ENCODE results near the gene EMP2.

Gene EMP2

GRCh38 chr16:10504404-10504885 lies 76.0 kb downstream of the EMP2 start:
- TF ChIP-seq POU2F2 (IDR thresholded peaks at IDR 0.05; ENCODE audit: low read depth, low read length) = no peak
- TF ChIP-seq POLR2A (IDR thresholded peaks at IDR 0.05; ENCODE audit: low read depth, low read length) = no peak
- no peak for TF ChIP-seq PAX5 (IDR thresholded peaks at IDR 0.05; ENCODE audit: insufficient read depth, low read length, severe bottlenecking)
- no peak for TF ChIP-seq SPI1 (IDR thresholded peaks at IDR 0.05; ENCODE audit: low read depth, low read length)
- TF ChIP-seq POLR2AphosphoS5 (IDR thresholded peaks at IDR 0.05; ENCODE audit: low read depth, low read length) = no peak
- no peak for TF ChIP-seq TAF1 (IDR thresholded peaks at IDR 0.05; ENCODE audit: low read depth, low read length)
- no peak for DNase-seq (ENCODE audit: insufficient read length, low spot score)
- FAIRE-seq = no peak

DNA sequence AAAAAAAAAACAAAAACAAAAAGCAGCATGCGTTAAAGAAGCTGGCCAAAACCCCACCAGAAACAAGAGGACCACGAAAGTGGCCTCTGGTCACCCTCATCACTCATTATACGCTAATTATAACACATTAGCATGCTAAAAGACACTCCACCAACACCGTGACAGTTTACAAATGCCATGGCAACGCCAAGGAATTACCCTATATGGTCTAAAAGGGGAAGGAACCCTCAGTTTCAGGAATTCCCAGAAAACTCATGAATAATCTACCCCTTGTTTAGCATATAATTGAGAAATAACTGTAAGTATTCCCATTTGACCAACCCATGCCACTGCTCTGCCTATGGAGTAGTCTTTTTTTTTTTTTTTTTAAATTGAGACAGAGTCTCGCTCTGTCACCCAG lies 77.6 kb downstream of the EMP2 start:
- TF ChIP-seq SPI1 (IDR thresholded peaks at IDR 0.05; ENCODE audit: low read depth, low read length) (no peak), PAX5 (IDR thresholded peaks at IDR 0.05; ENCODE audit: insufficient read depth, low read length, severe bottlenecking) (no peak), POLR2AphosphoS5 (IDR thresholded peaks at IDR 0.05; ENCODE audit: low read depth, low read length) (no peak)
- no peak for DNase-seq (ENCODE audit: insufficient read length, low spot score)
- FAIRE-seq = no peak

DNA sequence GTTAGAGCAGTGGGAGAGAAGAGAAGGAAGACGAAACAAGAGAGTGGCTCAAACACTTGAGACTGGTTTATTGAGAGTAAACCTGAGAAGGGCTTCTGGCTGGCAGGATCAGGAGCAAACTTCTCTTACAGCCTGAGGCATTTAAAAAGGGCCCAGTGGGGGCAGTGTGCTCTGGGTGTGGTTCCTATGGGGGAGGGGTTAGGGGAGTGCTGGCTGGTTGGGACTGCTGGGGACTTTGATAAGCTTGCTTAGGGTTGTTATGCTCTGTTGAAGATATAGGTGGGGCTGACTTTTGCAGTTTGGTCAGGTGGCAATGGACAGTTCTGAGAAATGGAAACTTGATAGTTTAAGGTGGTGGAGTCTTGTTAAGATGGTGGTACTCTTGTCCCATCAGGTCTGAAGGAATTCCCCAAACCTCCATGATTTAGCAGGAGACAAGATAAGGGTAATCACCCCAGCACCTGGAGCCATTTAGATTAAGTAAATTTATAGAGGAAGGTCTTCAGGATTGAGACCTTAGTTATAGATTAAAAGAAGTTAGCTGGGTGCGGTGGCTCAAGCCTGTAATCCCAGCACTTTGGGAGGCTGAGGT lies 79.3 kb downstream of the EMP2 start:
- no peak for FAIRE-seq
- no peak for DNase-seq (ENCODE audit: insufficient read length, low spot score)
- no peak for TF ChIP-seq TAF1 (IDR thresholded peaks at IDR 0.05; ENCODE audit: low read depth, low read length)
- TF ChIP-seq POLR2A (IDR thresholded peaks at IDR 0.05; ENCODE audit: low read depth, low read length) = no peak
- no peak for TF ChIP-seq POLR2AphosphoS5 (IDR thresholded peaks at IDR 0.05; ENCODE audit: low read depth, low read length)
- no peak for TF ChIP-seq POU2F2 (IDR thresholded peaks at IDR 0.05; ENCODE audit: low read depth, low read length)

- DNase-seq (ENCODE audit: insufficient read length, low spot score) = no peak
- no peak for FAIRE-seq
- no peak for TF ChIP-seq PAX5 (IDR thresholded peaks at IDR 0.05; ENCODE audit: insufficient read depth, low read length, severe bottlenecking)
- TF ChIP-seq POLR2A (IDR thresholded peaks at IDR 0.05; ENCODE audit: low read depth, low read length) = no peak
- TF ChIP-seq SPI1 (IDR thresholded peaks at IDR 0.05; ENCODE audit: low read depth, low read length) = no peak
- no peak for TF ChIP-seq POU2F2 (IDR thresholded peaks at IDR 0.05; ENCODE audit: low read depth, low read length)
These were observed 79.8 kb downstream of the EMP2 start for GRCh38 chr16:10500582-10500981.

DNA sequence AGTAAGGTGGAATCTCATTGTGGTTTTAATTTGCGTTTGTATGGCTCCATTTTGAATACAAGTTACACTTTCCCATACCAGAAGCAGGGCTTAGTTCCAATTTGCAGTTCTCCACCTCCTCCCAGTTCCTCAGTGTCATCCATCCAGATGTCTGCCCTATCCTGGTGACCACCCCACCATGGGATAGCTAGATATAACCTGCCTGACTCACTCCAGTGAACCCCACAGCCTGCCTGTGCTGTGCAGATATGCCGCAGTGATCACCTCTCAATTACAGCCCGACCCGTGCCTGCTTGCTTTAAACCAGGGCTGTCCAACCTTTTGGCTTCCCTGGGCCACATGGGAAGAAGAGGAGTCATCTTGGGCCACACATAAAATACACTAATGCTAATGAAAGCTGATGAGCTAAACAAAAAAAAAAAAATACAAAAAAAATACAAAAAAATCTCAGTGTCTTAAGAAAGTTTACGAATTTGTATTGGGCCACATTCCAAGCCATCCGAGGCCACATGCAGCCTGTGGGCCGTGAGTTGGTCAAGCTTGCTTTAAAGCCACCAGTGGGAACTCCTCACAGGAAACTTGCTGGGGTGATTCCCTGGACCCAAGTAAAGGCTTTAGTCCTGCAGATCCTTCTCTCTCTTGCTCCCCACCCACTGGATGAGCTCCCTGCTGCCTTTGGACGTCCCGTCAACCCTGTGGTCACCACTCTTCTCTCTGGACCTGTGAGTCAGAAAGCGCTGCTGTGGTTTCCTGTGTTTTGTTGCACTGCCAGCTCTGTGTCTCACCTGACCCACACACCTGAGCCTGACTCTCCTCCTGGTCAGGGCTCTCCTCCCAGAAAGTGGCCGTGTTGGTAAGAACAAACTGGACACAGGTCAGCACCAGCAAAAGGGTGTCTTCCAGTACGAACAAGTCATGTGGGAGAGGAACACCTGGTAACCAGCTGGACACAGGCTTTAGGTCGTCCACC lies 83.0 kb downstream of the EMP2 start:
- DNase-seq (ENCODE audit: insufficient read length, low spot score) (no peak), FAIRE-seq (no peak)
- TF ChIP-seq POLR2AphosphoS5 (IDR thresholded peaks at IDR 0.05; ENCODE audit: low read depth, low read length) (no peak), POU2F2 (IDR thresholded peaks at IDR 0.05; ENCODE audit: low read depth, low read length) (no peak), PAX5 (IDR thresholded peaks at IDR 0.05; ENCODE audit: insufficient read depth, low read length, severe bottlenecking) (no peak), TAF1 (IDR thresholded peaks at IDR 0.05; ENCODE audit: low read depth, low read length) (no peak)

GRCh38 chr16:10495031-10495345 lies 85.4 kb downstream of the EMP2 start:
- TF ChIP-seq POLR2A (IDR thresholded peaks at IDR 0.05; ENCODE audit: low read depth, low read length) (no peak), POU2F2 (IDR thresholded peaks at IDR 0.05; ENCODE audit: low read depth, low read length) (no peak), PAX5 (IDR thresholded peaks at IDR 0.05; ENCODE audit: insufficient read depth, low read length, severe bottlenecking) (no peak), SPI1 (IDR thresholded peaks at IDR 0.05; ENCODE audit: low read depth, low read length) (no peak), TAF1 (IDR thresholded peaks at IDR 0.05; ENCODE audit: low read depth, low read length) (no peak), POLR2AphosphoS5 (IDR thresholded peaks at IDR 0.05; ENCODE audit: low read depth, low read length) (no peak)
- DNase-seq (ENCODE audit: insufficient read length, low spot score) (no peak), FAIRE-seq (no peak)

DNA sequence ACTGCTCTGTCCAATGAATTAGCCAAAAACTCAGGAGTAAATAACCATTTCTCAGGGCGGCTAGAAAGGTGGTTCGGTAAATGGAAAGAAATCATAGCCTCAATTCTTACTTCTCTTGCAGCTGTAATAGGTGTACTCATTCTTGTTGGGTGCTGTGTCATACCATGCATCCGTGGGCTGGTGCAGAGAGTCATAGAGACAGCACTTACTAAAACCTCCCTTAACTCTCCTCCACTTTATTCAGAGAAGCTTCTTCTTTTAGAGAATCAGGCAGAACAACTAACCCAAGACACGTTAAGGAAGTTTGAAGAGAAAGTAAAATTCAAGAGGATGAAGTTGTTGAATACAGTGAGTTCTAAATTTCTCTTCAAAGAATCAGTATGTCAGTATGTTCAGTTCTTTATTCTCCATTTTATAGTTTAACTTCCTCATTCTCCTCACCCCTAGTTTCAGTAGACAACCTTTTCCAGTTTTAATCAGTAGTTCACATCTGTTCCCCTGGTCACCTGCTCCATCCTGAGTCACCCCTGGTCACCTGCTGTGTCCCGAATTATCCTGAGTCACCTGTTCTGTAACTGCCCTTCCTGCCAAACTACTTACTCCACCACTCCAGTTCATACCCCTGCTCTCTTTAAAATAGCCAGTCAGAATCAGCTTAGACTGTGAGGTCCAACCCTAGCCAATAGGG lies 85.9 kb downstream of the EMP2 start:
- FAIRE-seq = no peak
- no peak for DNase-seq (ENCODE audit: insufficient read length, low spot score)
- TF ChIP-seq PAX5 (IDR thresholded peaks at IDR 0.05; ENCODE audit: insufficient read depth, low read length, severe bottlenecking) (no peak), TAF1 (IDR thresholded peaks at IDR 0.05; ENCODE audit: low read depth, low read length) (no peak), POLR2AphosphoS5 (IDR thresholded peaks at IDR 0.05; ENCODE audit: low read depth, low read length) (no peak)

DNA sequence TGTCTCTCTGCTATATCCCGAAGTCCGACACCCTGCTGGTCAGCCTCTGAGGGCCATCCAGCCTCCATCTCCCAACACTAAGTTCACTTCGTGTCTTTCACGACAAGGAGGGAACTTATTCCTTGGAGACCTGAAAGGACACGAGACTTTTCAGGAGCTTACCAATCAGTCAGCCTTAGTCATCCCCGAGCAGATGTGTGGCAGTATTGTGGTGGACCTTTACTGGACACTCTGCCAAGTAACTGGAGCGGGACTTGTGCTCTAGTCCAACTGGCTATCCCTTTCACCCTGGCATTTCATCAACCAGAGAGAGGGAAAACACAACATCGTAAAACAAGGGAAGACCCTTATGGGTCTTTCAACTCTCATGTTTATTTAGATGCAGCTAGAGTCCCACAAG lies 87.1 kb downstream of the EMP2 start:
- no peak for FAIRE-seq

DNA sequence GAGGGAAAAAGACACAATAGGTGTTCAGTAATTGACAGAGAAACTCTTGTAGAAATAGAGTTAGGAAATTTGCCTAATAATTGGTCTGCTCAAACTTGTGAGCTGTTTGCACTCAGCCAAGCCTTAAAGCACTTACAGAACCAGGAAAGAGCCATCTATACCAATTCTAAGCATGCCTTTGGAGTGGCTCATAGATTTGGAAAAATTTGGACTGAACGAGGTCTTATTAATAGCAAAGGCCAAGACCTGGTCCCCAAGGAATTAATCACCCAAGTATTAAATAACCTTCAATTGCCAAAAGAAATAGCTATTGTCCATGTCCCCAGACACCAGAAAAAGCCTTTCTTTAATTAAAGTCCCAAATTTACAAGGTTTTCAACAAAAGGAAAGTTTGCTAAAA lies 90.3 kb downstream of the EMP2 start:
- TF ChIP-seq POLR2AphosphoS5 (IDR thresholded peaks at IDR 0.05; ENCODE audit: low read depth, low read length) = no peak
- no peak for TF ChIP-seq POLR2A (IDR thresholded peaks at IDR 0.05; ENCODE audit: low read depth, low read length)
- no peak for TF ChIP-seq POU2F2 (IDR thresholded peaks at IDR 0.05; ENCODE audit: low read depth, low read length)
- no peak for TF ChIP-seq TAF1 (IDR thresholded peaks at IDR 0.05; ENCODE audit: low read depth, low read length)
- no peak for DNase-seq (ENCODE audit: insufficient read length, low spot score)
- no peak for FAIRE-seq

More for the DNA sequence above, 87.1 kb downstream of the EMP2 start:
- no peak for DNase-seq (ENCODE audit: insufficient read length, low spot score)
- TF ChIP-seq SPI1 (IDR thresholded peaks at IDR 0.05; ENCODE audit: low read depth, low read length) (no peak), POLR2A (IDR thresholded peaks at IDR 0.05; ENCODE audit: low read depth, low read length) (no peak), TAF1 (IDR thresholded peaks at IDR 0.05; ENCODE audit: low read depth, low read length) (no peak), PAX5 (IDR thresholded peaks at IDR 0.05; ENCODE audit: insufficient read depth, low read length, severe bottlenecking) (no peak), POU2F2 (IDR thresholded peaks at IDR 0.05; ENCODE audit: low read depth, low read length) (no peak), POLR2AphosphoS5 (IDR thresholded peaks at IDR 0.05; ENCODE audit: low read depth, low read length) (no peak)
